Cardiac muscle cell (in vitro differentiated cells and primary cell): ENCODE data around the gene IER3IP1. TPM values are rescaled to one million over a fixed set of nuclear protein-coding genes. Genes with fewer than 3 reads are reported as not detected.
A peak's percentile ranks its signal among the peaks of the same experiment; 100 is the strongest.

Source experiments
- DNase-seq, 2 donors: peaks; one replicate each; pipeline versions ENCODE4 v3.0.0 to v3.0.0-alpha.2; 2010 to 2017; ENCODE audit warnings: low read depth in 1 of 2, low spot score in 1 of 2
- H3K27ac ChIP-seq: fragments of 200-600 bp; sonication (generic); 2 replicates; pipeline ENCODE4 v1.5.1; 2016
- H3K27me3 ChIP-seq: fragments of 200-600 bp; sonication (generic); 2 replicates; pipeline ENCODE4 v1.6.0; 2016; ENCODE audit warnings: control low read depth
- H3K36me3 ChIP-seq: fragments of 200-600 bp; sonication (generic); 2 replicates; pipeline ENCODE4 v1.5.1; 2016; ENCODE audit warnings: control low read depth
- H3K4me1 ChIP-seq: fragments of 200-600 bp; sonication (generic); 2 replicates; pipeline ENCODE4 v1.8.1; 2017; ENCODE audit warnings: low read depth, mild to moderate bottlenecking, mixed run types
- H3K4me3 ChIP-seq: fragments of 200-600 bp; sonication (generic); 2 replicates; pipeline ENCODE4 v1.5.1; 2016; ENCODE audit warnings: mild to moderate bottlenecking
- H3K9me3 ChIP-seq: fragments of 200-600 bp; sonication (generic); 2 replicates; pipeline ENCODE4 v1.5.1; 2017; ENCODE audit warnings: low read depth, mild to moderate bottlenecking, control low read depth
- CTCF ChIP-seq: IDR thresholded peaks from 2 replicates; pipeline ENCODE4 v1.5.1; 2012; ENCODE audit warnings: low read depth, mild to moderate bottlenecking, low read length
- polyA plus RNA-seq: library from polyadenylated mRNA; unstranded; fragments of >200 nt; fragmentation: Nextera tagmentation; extraction: Ambion mirVana; gene quantifications from 2 replicates; pipeline ENCODE4 v1.2.1, GENCODE V29; 2016
- total RNA-seq: library from RNA; depleted of rRNA; stranded (reverse); fragments of >200 nt; gene quantifications from 2 replicates; pipeline ENCODE4 v1.2.3, GENCODE V29; 2016

IER3IP1 gene
- total and polyA plus RNA-seq, 2 experiments from 2014 or later: 8.2 to 32.1 TPM

- Histone ChIP-seq H3K27me3 (no peaks in the 10 kb centered on the region), H3K4me3 (no peak overlapping the region), H3K9me3 (no peaks in the 10 kb centered on the region), H3K4me1 (peaks cover 7% of the 10 kb centered on the region), H3K27ac (no peak overlapping the region), H3K36me3 (peaks cover 17% of the 10 kb centered on the region)
- TF ChIP-seq CTCF: no peak
- DNase-seq: peak in 1 of 2 donors; percentile 30
These were observed 57.2 kb downstream of the IER3IP1 start for GRCh38 chr18:47118981-47119380.

- TF ChIP-seq CTCF: no peak
- no peak for DNase-seq
- Histone ChIP-seq H3K4me3 (no peak overlapping the region), H3K27ac (no peak overlapping the region), H3K36me3 (peaks cover 31% of the 10 kb centered on the region), H3K27me3 (no peaks in the 10 kb centered on the region), H3K4me1 (peaks cover 7% of the 10 kb centered on the region), H3K9me3 (no peaks in the 10 kb centered on the region)
These were observed 61.0 kb downstream of the IER3IP1 start for GRCh38 chr18:47115205-47115604.

- no peaks in the 10 kb centered on the region for H3K27me3 ChIP-seq
- DNase-seq: no peak
- peaks cover 7% of the 10 kb centered on the region for H3K4me1 ChIP-seq
- TF ChIP-seq CTCF: no peak
- no peak overlapping the region for H3K27ac ChIP-seq
- peaks cover 31% of the 10 kb centered on the region for H3K36me3 ChIP-seq
- H3K4me3 ChIP-seq: no peak overlapping the region
- H3K9me3 ChIP-seq: no peaks in the 10 kb centered on the region
These were observed 62.2 kb downstream of the IER3IP1 start for GRCh38 chr18:47113796-47114540.

- DNase-seq: no peak
- Histone ChIP-seq H3K27ac (no peak overlapping the region), H3K36me3 (peaks cover 40% of the 10 kb centered on the region), H3K4me1 (no peaks in the 10 kb centered on the region), H3K27me3 (no peaks in the 10 kb centered on the region), H3K9me3 (no peaks in the 10 kb centered on the region), H3K4me3 (no peak overlapping the region)
- no peak for TF ChIP-seq CTCF
These were observed 65.5 kb downstream of the IER3IP1 start for GRCh38 chr18:47110492-47111274.

- Histone ChIP-seq H3K9me3 (no peaks in the 10 kb centered on the region), H3K27me3 (no peaks in the 10 kb centered on the region), H3K4me1 (no peaks in the 10 kb centered on the region), H3K27ac (no peak overlapping the region), H3K4me3 (no peak overlapping the region), H3K36me3 (peaks cover 41% of the 10 kb centered on the region)
- TF ChIP-seq CTCF: no peak
- no peak for DNase-seq
These were observed 66.4 kb downstream of the IER3IP1 start for GRCh38 chr18:47109720-47110119.
